HL-60/S4 (cell line): ENCODE measurements around the gene PGA4.

ENCODE experiments used
- in situ Hi-C: fragments of 300-500 bp; cut with MboI; formaldehyde crosslinking; loops from 2 replicates; pipeline ENCODE4 v1.14.3; 2022; ENCODE audit warnings: low sequenced_read_pairs

The PGA4 gene

DNA sequence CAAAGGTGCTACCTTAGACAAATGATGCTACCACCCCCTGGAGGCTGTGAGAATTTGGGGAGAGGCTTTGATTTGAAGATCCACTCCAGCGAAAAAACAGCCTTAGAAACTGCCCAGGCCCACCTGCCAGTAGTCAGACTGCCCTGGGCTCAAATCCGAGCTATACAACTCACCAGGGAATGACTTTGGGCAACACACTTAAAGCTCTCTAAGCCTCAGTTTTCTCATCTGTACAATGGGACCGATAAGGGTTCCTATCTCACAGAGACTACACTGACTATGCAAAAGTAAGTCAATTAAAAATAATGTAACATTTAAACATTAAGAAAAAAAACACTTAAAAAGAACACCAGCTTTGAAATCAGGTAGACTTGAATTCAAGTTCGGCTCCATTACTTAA lies 53.0 kb downstream of the PGA4 start:
- in situ Hi-C loops, result no loop called here

DNA sequence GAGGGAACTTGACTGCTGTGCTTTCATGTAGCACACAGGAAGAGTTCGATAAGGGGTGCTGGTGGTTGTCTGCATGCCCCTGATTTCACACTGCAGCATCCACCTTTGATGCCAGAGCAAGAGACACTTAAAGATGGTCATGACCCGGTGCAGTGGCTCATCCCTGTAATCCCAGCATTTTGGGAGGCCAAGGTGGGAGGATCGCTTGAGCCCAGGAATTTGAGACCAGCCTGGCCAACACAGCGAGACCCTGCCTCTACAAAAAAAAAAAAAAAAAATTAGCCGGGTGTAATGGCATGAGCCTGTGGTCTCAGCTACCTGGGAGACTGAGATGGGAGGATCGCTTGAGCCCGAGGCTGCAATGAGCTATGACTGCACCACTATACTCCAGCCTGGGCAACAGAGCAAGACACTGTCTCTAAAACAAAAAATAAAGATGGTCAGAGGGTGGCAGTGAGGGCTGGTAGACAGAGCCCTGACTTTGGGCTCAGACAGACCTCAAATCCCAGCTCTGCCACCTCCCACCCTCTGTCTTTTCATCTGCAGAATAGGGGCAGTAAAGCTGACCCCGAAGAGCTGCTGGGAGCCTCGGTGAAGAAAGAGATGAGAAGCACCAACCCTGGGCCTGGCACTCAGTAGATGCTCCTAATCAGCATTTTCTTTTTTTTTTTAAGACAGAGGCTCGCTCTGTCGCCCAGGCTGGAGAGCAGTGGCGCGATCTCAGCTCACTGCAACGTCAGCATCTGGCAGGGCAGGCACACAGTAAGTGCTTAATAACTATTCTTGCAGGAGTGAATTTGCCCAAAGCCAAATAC lies 55.2 kb downstream of the PGA4 start:
- in situ Hi-C loops, result no loop called here

DNA sequence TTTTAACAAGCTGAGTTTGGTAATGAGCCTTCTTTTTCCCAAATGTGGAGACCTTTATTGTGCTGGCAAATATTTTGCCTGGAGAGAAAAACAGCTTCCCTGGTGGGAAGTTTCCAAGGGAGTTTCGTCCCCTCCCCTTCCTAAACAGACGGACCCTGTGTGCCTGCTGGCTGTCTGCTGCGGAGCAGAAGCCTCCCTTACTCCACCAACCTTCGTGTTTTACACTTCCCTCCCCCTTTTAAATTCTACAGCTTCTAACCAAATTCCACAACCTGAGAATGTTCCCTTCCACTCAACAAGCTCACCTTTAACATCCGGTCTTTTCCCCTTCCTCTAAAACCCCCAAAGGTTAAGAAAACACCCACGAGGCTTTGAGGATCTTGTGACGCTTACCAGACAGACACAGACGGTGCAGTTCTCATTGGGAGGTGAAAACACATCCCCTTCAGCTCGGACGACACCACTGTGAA lies 55.9 kb downstream of the PGA4 start:
- in situ Hi-C loops, result no loop called here

DNA sequence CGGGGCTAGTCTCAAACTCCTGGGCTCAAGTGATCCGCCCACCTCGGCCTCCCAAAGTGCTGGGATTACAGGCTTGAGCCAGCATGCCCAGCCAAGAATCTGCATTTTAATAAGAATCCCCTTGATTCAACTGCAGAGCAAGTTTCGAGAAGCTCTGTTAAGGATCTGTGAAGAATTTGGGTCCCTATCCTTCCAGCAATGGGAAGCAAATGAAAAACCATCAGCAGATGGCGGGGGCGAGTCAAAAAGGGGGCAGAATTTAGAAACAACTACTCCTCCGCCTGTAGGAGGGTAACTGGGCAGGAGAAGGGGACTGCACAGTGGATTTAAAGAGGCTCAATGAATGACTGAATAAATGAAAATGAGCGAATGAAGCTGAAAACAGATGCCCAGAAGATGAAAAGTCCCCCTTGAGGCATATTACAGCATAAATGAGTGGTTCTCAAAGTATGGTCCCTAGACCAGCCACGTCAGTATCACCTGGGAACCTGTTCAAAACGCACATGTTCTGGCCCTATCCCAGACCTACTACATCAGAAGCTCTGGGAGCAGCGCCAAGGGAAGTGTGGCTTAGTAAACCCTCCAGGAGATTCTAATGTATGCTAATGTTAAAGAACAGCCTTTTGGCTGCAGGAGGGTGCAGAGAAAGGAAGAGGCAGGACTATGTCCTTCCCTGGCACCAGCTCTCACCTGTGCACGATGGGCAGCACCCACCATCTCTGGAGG lies 58.0 kb downstream of the PGA4 start:
- in situ Hi-C loops, result no loop called here

DNA sequence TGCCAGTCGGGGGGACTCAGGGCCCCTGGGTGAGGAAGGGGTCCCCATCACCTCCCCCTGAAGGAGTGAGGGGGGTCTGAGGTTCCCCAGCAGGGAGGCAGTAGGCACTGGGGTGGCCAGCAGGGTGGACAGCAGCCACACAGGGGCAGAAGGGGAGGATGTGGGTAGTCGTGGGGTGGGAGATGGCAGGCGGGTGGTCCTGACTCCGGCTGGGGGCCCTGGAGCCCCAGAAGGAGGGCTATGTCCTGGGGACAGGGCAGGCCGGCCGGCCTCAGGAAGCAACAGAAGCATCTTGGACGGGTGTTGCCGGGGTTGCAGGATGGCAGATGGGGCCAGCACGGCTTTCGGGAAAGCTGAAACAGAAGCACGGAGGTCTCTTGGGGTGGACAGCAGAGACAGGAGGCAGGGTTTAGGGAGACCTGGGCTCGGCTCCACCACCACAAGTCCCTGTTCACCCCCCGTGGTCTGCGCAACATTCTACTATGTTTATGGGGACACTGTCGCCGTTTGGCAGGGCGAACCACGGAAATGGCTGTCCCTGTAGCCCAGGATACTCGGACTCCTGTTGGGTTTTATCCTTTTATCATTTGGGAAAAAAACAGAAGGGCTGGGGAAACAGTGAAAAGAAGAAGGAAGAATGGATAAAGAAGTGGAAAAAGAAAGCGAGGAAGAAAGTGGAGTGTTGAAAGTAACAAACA lies 58.9 kb downstream of the PGA4 start:
- in situ Hi-C loops, result no loop called here
